ENCODE data around the gene GNB5. TPM values are rescaled to one million over a fixed set of nuclear protein-coding genes. Genes with fewer than 3 reads are reported as not detected.
"Not testable (repeated sequence)": the region's sequence is repeated elsewhere in the genome, so short reads cannot be mapped to it uniquely, and the experiment has no call there.

Gene GNB5
- total RNA-seq, 1 donor from 2014 or later = 11.8 TPM

DNA sequence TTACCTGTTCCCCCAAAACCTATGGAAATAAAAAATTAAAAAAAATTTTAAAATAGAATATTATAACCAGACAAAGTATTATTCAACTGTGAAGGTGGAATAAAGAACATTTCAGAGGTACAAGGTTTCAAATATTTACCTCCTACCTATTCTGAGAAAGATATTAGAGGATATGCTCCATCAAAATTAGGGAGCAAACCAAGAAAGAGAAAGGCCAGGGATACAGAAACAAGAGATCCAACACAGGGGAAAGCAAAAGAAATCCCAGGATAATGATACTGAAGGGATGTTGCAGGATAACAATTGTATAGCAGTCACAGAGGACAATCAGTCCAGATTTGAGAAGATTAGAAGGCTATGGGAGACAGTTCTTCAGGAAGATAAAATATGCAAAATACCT is 101.0 kb downstream of the GNB5 start:
- no peak for ATAC-seq

DNA sequence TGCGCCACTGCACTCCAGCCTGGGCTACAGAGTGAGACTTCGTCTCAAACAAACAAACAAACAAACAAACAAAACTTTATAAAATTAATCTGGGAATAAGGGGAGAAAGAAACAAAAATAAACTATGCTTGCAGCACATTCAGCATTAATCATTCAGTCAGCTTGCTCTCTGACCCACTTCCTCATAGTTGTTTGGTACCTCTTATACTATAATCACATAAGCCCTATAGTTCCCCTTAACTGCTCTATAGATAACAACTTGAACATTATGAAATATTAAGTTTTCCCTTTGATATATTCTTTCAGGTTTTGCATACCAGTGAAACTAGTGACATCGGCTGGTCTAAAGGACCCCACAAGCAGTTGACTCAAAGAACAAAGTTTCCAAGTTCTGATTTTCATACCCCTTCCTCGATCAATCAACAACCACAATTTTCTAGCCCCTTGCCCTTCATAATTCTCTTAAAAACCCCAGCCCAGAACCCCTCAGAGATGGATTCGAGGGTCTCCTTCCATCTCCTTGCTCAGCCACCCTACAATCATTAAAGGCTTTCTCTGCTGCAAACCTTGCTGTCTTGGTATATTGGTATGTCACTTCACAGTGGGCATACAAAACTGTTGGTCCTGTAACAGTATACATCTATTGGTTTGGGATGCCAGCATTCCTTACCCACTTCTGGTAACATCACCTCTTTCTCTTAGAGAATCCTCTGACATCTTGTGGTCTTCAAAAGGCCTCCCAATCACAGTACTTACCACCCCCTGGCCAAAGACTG is 105.0 kb downstream of the GNB5 start:
- ATAC-seq = no peak

GRCh38 chr15:52085299-52085698 is 105.9 kb downstream of the GNB5 start:
- ATAC-seq = peak; percentile 49

- ATAC-seq = no peak
Observed at GRCh38 chr15:52083603-52084002, 107.6 kb downstream of the GNB5 start.

GRCh38 chr15:52083037-52083359 is 108.2 kb downstream of the GNB5 start:
- ATAC-seq = not testable (repeated sequence)

GRCh38 chr15:52082197-52083036 is 108.8 kb downstream of the GNB5 start:
- ATAC-seq = no peak

DNA sequence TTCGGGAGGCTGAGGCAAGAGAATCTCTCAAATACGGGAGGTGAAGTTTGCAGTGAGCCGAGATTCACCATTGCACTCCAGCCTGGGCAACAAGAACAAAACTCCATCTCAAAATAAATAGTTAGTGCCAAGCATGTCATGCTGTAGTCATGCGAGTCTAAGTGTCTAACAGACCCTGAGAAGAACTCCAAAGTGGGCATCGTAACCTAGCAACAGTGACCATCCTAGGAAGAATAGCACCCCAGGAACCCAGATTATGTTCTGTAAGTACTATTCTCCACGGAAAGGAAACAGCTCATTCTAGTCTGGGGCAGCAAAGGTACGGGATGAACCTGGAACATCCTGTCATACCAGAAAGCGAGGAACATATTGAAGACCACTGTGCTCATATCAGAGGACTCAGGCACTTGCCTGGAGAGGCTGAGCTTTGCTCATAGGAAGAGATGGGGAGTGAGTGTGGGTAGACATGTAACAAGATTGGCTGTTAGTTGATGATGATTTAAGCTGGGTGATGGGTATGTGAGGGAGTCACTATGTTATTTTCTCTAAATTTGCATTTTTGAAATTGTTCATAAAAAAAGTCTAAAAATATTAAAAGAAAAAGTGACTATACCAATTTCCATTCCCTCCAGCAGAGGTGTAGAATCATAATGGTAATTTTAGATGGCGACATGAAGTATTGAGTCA is 110.3 kb downstream of the GNB5 start:
- ATAC-seq = no peak

DNA sequence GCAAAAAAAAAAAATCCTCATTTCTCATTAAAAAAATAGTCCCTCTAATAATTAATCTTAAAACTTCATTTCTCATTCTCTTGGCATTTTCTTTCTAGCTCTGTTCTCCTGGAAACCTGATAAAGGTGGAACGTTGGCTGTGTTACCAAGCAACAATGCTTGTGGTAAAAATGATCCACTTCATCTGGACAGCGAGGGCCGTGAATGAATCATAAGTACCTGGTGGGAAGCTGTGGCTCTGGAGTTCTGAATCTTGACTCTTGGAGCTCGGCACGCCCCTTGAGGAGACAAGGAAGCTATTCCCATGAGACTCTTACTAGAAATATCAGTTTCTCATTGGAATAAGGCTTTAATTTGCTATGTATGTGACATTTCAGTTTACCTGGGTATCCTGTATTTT is 111.2 kb downstream of the GNB5 start:
- ATAC-seq = no peak

DNA sequence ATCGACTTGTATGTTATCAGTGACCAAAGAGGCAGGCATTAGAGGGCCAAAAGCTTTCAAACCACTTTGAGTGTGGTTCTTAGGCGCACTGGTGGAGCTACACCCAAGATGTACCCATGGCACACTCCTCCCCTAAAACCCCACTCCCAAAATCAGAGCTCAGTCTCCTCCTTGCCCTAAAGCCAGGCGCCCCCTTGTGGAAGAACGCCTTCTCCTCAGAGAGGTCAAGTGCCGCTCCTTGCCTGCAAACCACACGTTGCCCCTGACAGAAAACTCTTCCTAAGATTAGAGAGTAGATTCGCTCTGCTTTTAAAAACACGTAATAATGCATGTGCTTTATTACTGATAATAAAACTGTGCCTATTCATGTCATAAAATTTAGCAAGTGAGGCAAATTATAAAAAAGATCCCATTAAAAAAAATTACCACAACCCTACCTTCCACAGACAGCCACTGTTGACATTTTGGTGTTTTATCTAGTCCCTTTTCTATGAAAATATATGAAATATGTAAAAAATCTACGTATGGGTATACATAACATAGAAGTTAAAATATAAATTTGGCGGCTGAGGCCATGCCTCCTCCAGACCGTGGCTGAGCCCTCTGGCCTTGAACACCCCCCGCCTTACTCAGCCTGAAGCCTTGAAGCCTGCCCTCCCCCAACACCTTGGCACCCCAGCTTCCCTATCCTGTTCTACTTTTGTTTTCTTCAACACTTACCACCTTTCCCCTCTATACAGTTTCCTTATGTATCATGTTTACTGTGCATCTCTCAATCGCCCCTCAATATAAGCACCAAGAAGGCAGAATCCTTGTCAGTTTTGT is 112.1 kb downstream of the GNB5 start:
- ATAC-seq = peak; percentile 22

- no peak for ATAC-seq
Observed at GRCh38 chr15:52078197-52078875, 112.9 kb downstream of the GNB5 start.

- ATAC-seq = peak; percentile 94
Observed at GRCh38 chr15:52076889-52077781, 114.1 kb downstream of the GNB5 start.

- peak; percentile 92 for ATAC-seq
Observed at GRCh38 chr15:52071570-52071969, 119.6 kb downstream of the GNB5 start.

GRCh38 chr15:52069559-52069958 is 121.6 kb downstream of the GNB5 start:
- peak; percentile 60 for ATAC-seq

DNA sequence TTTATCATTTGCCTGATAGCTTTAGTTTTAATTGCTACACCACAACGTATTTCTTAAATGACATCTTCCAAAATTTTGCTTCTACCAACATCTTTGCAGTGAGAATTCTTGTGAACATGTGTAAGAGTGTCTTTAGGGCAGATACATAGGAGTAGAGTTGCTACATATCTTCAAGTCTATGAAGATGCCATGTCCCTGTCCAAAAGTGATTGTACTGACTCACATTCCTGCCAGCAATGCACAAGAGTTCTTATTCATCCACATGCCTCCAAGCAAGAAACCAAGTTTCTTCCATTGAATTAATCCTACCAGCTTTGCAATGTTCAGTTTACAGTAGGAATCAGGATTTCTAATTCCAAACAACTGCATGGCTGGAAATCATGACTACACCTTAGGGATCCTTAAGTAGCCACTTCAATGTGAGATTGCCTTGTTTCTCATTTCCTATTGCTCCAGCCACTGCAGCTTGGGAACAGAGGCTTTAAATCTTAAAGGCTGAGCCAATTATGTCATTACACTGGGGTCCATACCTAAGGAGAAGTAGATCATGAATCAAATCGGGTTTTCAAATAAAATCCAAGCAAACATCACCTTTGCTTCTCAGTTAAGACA is 123.1 kb downstream of the GNB5 start:
- ATAC-seq = peak; percentile 54

DNA sequence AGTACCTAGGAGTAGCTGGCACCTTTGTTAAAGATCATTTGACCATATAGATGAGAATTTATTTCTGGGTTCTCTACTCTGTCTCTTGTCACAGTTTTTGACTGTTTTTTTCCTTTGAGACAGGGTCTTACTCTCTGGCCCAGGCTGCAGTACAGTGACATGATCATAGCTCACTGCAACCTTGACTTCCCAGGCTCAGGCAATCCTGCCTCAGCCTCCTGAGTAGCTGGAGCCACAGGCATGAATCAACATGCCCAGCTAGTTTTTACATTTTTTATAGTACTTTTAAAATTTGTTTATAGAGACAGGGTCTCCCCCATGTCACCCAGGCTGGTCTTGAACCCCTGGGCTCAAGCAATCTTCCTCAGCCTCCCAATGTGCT is 123.7 kb downstream of the GNB5 start:
- ATAC-seq = no peak

DNA sequence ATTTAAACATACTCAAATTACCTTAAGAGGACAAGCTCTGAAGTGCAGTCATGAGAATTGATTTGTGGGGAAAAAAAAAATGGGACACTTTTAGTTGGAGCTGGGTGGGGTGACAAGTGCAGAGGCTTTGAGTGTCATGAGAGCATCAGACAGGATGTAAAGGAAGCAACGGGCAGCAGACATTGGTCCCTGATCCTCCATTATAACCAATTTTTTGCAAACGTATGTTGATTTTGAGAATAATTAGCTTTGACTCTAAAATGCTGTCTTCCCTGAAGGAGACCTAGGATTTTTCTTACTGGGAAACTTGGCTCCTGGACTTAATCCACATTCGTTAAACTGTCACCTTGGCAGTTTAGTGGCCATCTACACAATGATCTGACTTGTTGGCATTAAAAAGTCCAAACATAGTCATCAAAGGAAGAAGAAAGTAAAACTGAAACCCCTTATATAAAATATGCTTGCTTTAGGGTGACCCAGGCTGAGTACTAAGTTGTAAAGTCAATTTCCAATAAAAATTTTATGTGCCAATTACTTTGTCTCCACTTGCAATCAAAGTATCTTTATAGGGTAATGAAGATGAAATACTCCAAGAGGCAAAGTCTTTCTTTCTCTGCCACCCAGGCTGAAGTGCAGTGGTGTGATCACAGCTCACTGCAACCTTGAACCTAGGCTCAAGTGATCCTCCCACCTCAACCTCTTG is 124.2 kb downstream of the GNB5 start:
- ATAC-seq = no peak
